Mucosa of descending colon (tissue), 3 donors: ENCODE measurements around the gene MME. TPM values are rescaled to one million over a fixed set of nuclear protein-coding genes. Genes with fewer than 3 reads are reported as not detected.

ENCODE experiments used
- ATAC-seq: fragments of 200-7000 bp; cut with Tn5 transposase; one replicate; pipeline ENCODE4 v1.9.1; 2020; ENCODE audit warnings: mild to moderate bottlenecking, moderate library complexity
- DNase-seq, 3 donors: peaks; one replicate each; pipeline ENCODE4 v3.0.0-alpha.2; 2020
- H3K36me3 ChIP-seq: fragments of 200-600 bp; one replicate; pipeline ENCODE4 v1.8.0; 2021; ENCODE audit warnings: low read depth, mild to moderate bottlenecking
- H3K4me1 ChIP-seq: fragments of 200-600 bp; one replicate; pipeline ENCODE4 v1.8.0; 2021; ENCODE audit warnings: low read depth, mild to moderate bottlenecking
- H3K4me3 ChIP-seq: fragments of 200-600 bp; one replicate; pipeline ENCODE4 v1.8.0; 2021; ENCODE audit warnings: mild to moderate bottlenecking
- H3K9me3 ChIP-seq: fragments of 200-600 bp; one replicate; pipeline ENCODE4 v1.8.0; 2021; ENCODE audit warnings: mild to moderate bottlenecking
- CTCF ChIP-seq: fragments of 200-600 bp; IDR thresholded peaks from one replicate; pipeline ENCODE4 v1.8.0; 2022; ENCODE audit warnings: antibody characterized with exemption, mild to moderate bottlenecking
- intact Hi-C, 2 donors: fragments of 100-400 bp; cut with DNase I in 1 of 2; cut with micrococcal nuclease in 1 of 2; formaldehyde crosslinking; loops; one replicate each; pipeline versions ENCODE4 v1.11.0 to v1.11.1; 2022; cut with DNase I, micrococcal nuclease
- total RNA-seq, 3 donors: library from RNA; stranded (reverse); fragmentation: NEBNext Ultra II Directional in 2 of 3; extraction: Animal tissue kit (Norgen Biotek cat#: 25700) in 2 of 3; gene quantifications; one replicate each; pipeline versions ENCODE4 v1.2.1 to v1.2.4, GENCODE V29; 2021 to 2023
- donor health status: DM: no; HTN: no; CAD: no; lungs with moderate emphysema.
- donor health status: DM: no; HTN: no; CAD: no.
- donor health status: DM: no; HTN: yes; CAD: no.

Gene MME
- total RNA-seq, 3 donors from 2014 or later: 1.4 to 1.9 (median 1.6) TPM

DNA sequence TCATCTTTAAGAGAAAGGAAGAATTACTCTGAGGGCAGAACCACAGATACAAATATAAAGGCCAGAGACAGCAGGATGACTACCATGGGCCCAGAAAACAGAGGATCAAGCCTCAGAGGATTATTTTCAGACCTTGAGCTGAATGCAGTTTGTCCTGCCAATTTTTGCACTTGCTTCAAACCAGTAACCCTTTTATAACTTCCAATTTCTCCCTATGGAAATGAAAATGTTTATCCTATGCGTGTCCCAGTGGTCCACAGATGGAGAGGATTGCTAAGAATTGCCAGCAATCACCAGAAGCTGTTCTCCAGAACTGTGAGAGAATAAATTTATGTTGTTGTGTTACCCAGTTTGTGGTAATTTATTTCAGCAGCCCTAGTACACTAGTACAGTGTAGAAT, 26.4 kb upstream of the MME start:
- intact Hi-C loops: no loop called here
- Histone ChIP-seq H3K4me3 (no peak overlapping the region), H3K36me3 (no peaks in the 10 kb centered on the region), H3K9me3 (peaks cover 15% of the 10 kb centered on the region), H3K4me1 (no peaks in the 10 kb centered on the region)
- DNase-seq: no peak
- no peak for TF ChIP-seq CTCF
- no peak for ATAC-seq

- ATAC-seq (no peak), DNase-seq (no peak)
- intact Hi-C loops: no loop called here
- no peak for TF ChIP-seq CTCF
- Histone ChIP-seq H3K4me3 (no peak overlapping the region), H3K9me3 (no peaks in the 10 kb centered on the region), H3K4me1 (no peaks in the 10 kb centered on the region), H3K36me3 (no peaks in the 10 kb centered on the region)
Observed at GRCh38 chr3:155064920-155065319, 15.2 kb upstream of the MME start.

GRCh38 chr3:155065537-155065936, 14.6 kb upstream of the MME start:
- Histone ChIP-seq H3K36me3 (no peaks in the 10 kb centered on the region), H3K4me3 (no peak overlapping the region), H3K9me3 (no peaks in the 10 kb centered on the region), H3K4me1 (no peaks in the 10 kb centered on the region)
- TF ChIP-seq CTCF: no peak
- intact Hi-C loops: no loop called here
- no peak for ATAC-seq
- DNase-seq: no peak

GRCh38 chr3:155069729-155070128, 10.4 kb upstream of the MME start:
- Histone ChIP-seq H3K4me1 (no peaks in the 10 kb centered on the region), H3K4me3 (no peak overlapping the region)
- intact Hi-C loops: no loop called here

GRCh38 chr3:155070316-155070715, 9.8 kb upstream of the MME start:
- no peak for TF ChIP-seq CTCF
- Histone ChIP-seq H3K4me3 (no peak overlapping the region), H3K9me3 (no peaks in the 10 kb centered on the region), H3K36me3 (no peaks in the 10 kb centered on the region), H3K4me1 (no peaks in the 10 kb centered on the region)
- DNase-seq (no peak), ATAC-seq (no peak)
- intact Hi-C loops: no loop called here

More at GRCh38 chr3:155069729-155070128, 10.4 kb upstream of the MME start:
- H3K36me3 ChIP-seq: no peaks in the 10 kb centered on the region
- ATAC-seq (no peak), DNase-seq (no peak)
- no peak for TF ChIP-seq CTCF
- H3K9me3 ChIP-seq: no peaks in the 10 kb centered on the region

- intact Hi-C loops: no loop called here
- no peaks in the 10 kb centered on the region for H3K4me1 ChIP-seq
- no peaks in the 10 kb centered on the region for H3K9me3 ChIP-seq
- no peaks in the 10 kb centered on the region for H3K36me3 ChIP-seq
- TF ChIP-seq CTCF: no peak
- DNase-seq (no peak), ATAC-seq (no peak)
- H3K4me3 ChIP-seq: no peak overlapping the region
Observed at GRCh38 chr3:155070932-155071387, 9.2 kb upstream of the MME start.
